HCT116 (cell line): ENCODE measurements around the gene OR10AG1. TPM values are rescaled to one million over a fixed set of nuclear protein-coding genes. Genes with fewer than 3 reads are reported as not detected.

Source experiments
- ATAC-seq: fragments of 200-7000 bp; cut with Tn5 transposase; 2 replicates; pipeline ENCODE4 v1.9.1; 2020; ENCODE audit warnings: mild to moderate bottlenecking, moderate library complexity
- BruUV-seq: library from RNA; stranded (reverse); fragments of 400-500 nt; replicated peaks from 2 replicates; lab custom pipeline; 2021; lab: Mats Ljungman, UMichigan
- CTCF ChIA-PET: fragments of 300-600 bp; sonication (Branson Sonifier 250); formaldehyde crosslinking; loops from one replicate; lab custom pipeline; 2021; ENCODE audit warnings: antibody characterized with exemption; lab: Charles Lee
- POLR2A ChIA-PET: fragments of 300-600, 350-600 bp; sonication (Branson Sonifier 250); formaldehyde crosslinking; loops from one replicate; lab custom pipeline; 2021; ENCODE audit warnings: antibody characterized with exemption; lab: Charles Lee
- RAD21 ChIA-PET, 2 experiments: fragments of 300-600 bp; sonication (Branson Sonifier 250); formaldehyde crosslinking; loops; one replicate each; lab custom pipeline; 2023; ENCODE audit warnings: low total read pairs in 2 of 2; ENCODE audit not compliant: uncharacterized antibody in 2 of 2, unreplicated experiment in 2 of 2, low non-redundant PET in 1 of 2; lab: Charles Lee
- DNase-seq: peaks from one replicate; pipeline ENCODE4 v3.0.0-alpha.2; 2010; ENCODE audit warnings: low read depth, low spot score
- H2AFZ ChIP-seq: fragments of 200-600 bp; shearing (Covaris generic), sonication (generic); 2 replicates; pipeline ENCODE4 v1.6.1; 2017; ENCODE audit warnings: low read depth, mixed run types, mixed read lengths, antibody characterized with exemption, low read length; ENCODE audit not compliant: poor library complexity, severe bottlenecking
- H3K27ac ChIP-seq: 2 replicates; pipeline ENCODE4 v1.5.1; 2012; ENCODE audit warnings: low read depth, low read length
- H3K27me3 ChIP-seq: fragments of 200-600 bp; sonication (generic); 2 replicates; pipeline ENCODE4 v1.6.1; 2016; ENCODE audit warnings: mixed run types, low read length, mixed read lengths; ENCODE audit not compliant: insufficient read depth
- H3K36me3 ChIP-seq, 2 experiments: fragments of 200-500 bp in 1 of 2; fragments of 200-600 bp in 1 of 2; sonication (Bioruptor generic) in 1 of 2; sonication (generic) in 1 of 2; 2 replicates each; pipeline versions ENCODE4 v1.5.1 to v1.6.1; 2014 to 2016; ENCODE audit warnings: low read length in 2 of 2, inconsistent platforms in 1 of 2, mixed read lengths in 1 of 2, mixed run types in 1 of 2; ENCODE audit not compliant: insufficient read depth in 2 of 2, control insufficient read depth in 1 of 2
- H3K4me1 ChIP-seq, 2 experiments: fragments of 200-600 bp in 1 of 2; sonication (generic) in 1 of 2; 2 replicates each; pipeline versions ENCODE4 v1.5.1 to v1.6.1; 2012 to 2017; ENCODE audit warnings: low read length in 2 of 2, inconsistent platforms in 1 of 2, mild to moderate bottlenecking in 1 of 2, mixed read lengths in 1 of 2, mixed run types in 1 of 2, moderate library complexity in 1 of 2; ENCODE audit not compliant: insufficient read depth in 2 of 2, control insufficient read depth in 1 of 2
- H3K4me2 ChIP-seq: fragments of 200-600 bp; sonication (generic); 2 replicates; pipeline ENCODE4 v1.6.1; 2017; ENCODE audit warnings: mixed run types, low read length, mixed read lengths
- H3K4me3 ChIP-seq, 2 experiments: fragments of 200-600 bp in 1 of 2; sonication (generic) in 1 of 2; replicated peaks in 1 of 2; 2 replicates each; pipeline ENCODE4 v1.5.1; 2011 to 2016; ENCODE audit warnings: low read length in 2 of 2, control low read depth in 1 of 2, low read depth in 1 of 2, mild to moderate bottlenecking in 1 of 2, mixed read lengths in 1 of 2, mixed run types in 1 of 2
- H3K79me2 ChIP-seq: fragments of 200-600 bp; sonication (generic); 2 replicates; pipeline ENCODE4 v1.6.1; 2017; ENCODE audit warnings: mild to moderate bottlenecking, mixed run types, low read length, moderate library complexity, mixed read lengths; ENCODE audit not compliant: insufficient read depth
- H3K9ac ChIP-seq: fragments of 200-600 bp; sonication (generic); 2 replicates; pipeline ENCODE4 v1.6.1; 2016; ENCODE audit warnings: low read length, mixed read lengths
- H3K9me2 ChIP-seq: fragments of 200-600 bp; sonication (generic), shearing (Covaris generic); 2 replicates; pipeline ENCODE4 v1.6.1; 2017; ENCODE audit warnings: mixed run types, mild to moderate bottlenecking, moderate library complexity; ENCODE audit not compliant: insufficient read depth
- H3K9me3 ChIP-seq, 2 experiments: fragments of 200-500 bp in 1 of 2; fragments of 200-600 bp in 1 of 2; sonication (Bioruptor generic) in 1 of 2; sonication (generic) in 1 of 2; 2 replicates each; pipeline ENCODE4 v1.6.1; 2014 to 2017; ENCODE audit warnings: low read length in 2 of 2, mixed read lengths in 2 of 2, inconsistent platforms in 1 of 2, low read depth in 1 of 2, mild to moderate bottlenecking in 1 of 2, mixed run types in 1 of 2, moderate library complexity in 1 of 2; ENCODE audit not compliant: control insufficient read depth in 1 of 2, insufficient read depth in 1 of 2
- H4K20me1 ChIP-seq: fragments of 200-600 bp; sonication (generic), shearing (Covaris generic); 2 replicates; pipeline ENCODE4 v1.6.1; 2017; ENCODE audit warnings: mixed run types, mild to moderate bottlenecking, moderate library complexity; ENCODE audit not compliant: insufficient read depth
- CBX3 ChIP-seq: IDR thresholded peaks from 2 replicates; pipeline ENCODE4 v1.6.1; 2012; ENCODE audit warnings: low read depth
- CEBPB ChIP-seq: IDR thresholded peaks from 2 replicates; pipeline ENCODE4 v1.6.1; 2012; ENCODE audit warnings: low read depth
- EGR1 ChIP-seq: IDR thresholded peaks from 2 replicates; pipeline ENCODE4 v1.6.1; 2012; ENCODE audit warnings: low read depth
- ELF1 ChIP-seq: IDR thresholded peaks from 2 replicates; pipeline ENCODE4 v1.6.1; 2012; ENCODE audit warnings: low read depth, borderline replicate concordance
- FOSL1 ChIP-seq: IDR thresholded peaks from 2 replicates; pipeline ENCODE4 v1.6.1; 2012; ENCODE audit warnings: low read depth
- POLR2AphosphoS5 ChIP-seq: IDR thresholded peaks from 2 replicates; pipeline ENCODE4 v1.6.1; 2011; ENCODE audit warnings: mild to moderate bottlenecking, low read depth, low read length, moderate library complexity
- RAD21 ChIP-seq: IDR thresholded peaks from 2 replicates; pipeline ENCODE4 v1.6.1; 2012; ENCODE audit warnings: low read depth, mild to moderate bottlenecking
- REST ChIP-seq: IDR thresholded peaks from 2 replicates; pipeline ENCODE4 v1.6.1; 2012; ENCODE audit warnings: low read depth
- SIN3A ChIP-seq: IDR thresholded peaks from 2 replicates; pipeline ENCODE4 v1.6.1; 2012; ENCODE audit warnings: low read depth
- SRF ChIP-seq: IDR thresholded peaks from 2 replicates; pipeline ENCODE4 v1.6.1; 2012; ENCODE audit warnings: low read depth
- TCF7L2 ChIP-seq: IDR thresholded peaks from 2 replicates; pipeline ENCODE4 v1.7.0; 2011; ENCODE audit warnings: borderline replicate concordance, inconsistent platforms; ENCODE audit not compliant: insufficient read depth, insufficient read length; ENCODE audit errors: extremely low read depth
- YY1 ChIP-seq: IDR thresholded peaks from 2 replicates; pipeline ENCODE4 v1.6.1; 2011; ENCODE audit warnings: low read length, low read depth, moderate library complexity, mild to moderate bottlenecking; ENCODE audit not compliant: insufficient replicate concordance; ENCODE audit errors: extremely low read depth
- ZNF274 ChIP-seq: fragments of 200-500 bp; sonication (Bioruptor generic); IDR thresholded peaks from 2 replicates; pipeline ENCODE4 v1.6.1; 2014; ENCODE audit warnings: mild to moderate bottlenecking, low read depth, low read length, inconsistent platforms
- intact Hi-C: fragments of 100-400 bp; cut with micrococcal nuclease; formaldehyde crosslinking; loops from 2 replicates; pipeline ENCODE4 v1.10.0; 2022
- total RNA-seq: library from RNA; stranded (reverse); gene quantifications from one replicate; pipeline ENCODE4 v1.2.1, GENCODE V29; 2021; ENCODE audit not compliant: unreplicated experiment
- TF ChIP-seq, protein P1 (sequence below), 3 experiments: fragments of 200-600 bp in 1 of 3; sonication (generic) in 1 of 3; IDR thresholded peaks in 2 of 3; conservative IDR thresholded peaks in 1 of 3; 2 replicates each; pipeline ENCODE4 v1.5.1; 2012 to 2017; ENCODE audit warnings: low read depth in 2 of 3, low read length in 2 of 3, antibody characterized with exemption in 1 of 3, borderline replicate concordance in 1 of 3, control low read depth in 1 of 3, mild to moderate bottlenecking in 1 of 3, mixed read lengths in 1 of 3, mixed run types in 1 of 3, moderate library complexity in 1 of 3; ENCODE audit not compliant: insufficient read depth in 1 of 3
- TF ChIP-seq, protein P2 (sequence below): IDR thresholded peaks from 2 replicates; pipeline ENCODE4 v1.6.1; 2012

The OR10AG1 gene
- total RNA-seq, 1 experiment from 2014 or later = not detected

DNA sequence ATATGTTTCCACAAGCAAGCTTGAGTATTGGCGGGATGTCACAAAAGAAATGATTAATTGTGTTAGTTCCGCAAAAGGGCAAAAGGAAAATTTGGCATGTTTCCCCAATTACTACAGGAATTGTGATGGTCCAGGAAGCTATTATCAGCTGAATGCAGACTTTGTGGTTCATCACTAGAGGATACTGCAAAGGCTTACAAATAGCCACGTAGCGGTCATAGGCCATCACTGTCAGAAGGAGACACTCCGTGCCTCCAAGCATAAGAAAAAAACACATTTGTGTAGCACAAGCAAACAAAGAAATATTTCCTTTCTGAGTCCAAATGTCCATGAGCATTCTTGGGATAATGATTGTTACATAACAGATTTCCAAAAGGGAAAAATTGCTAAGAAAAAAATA is 1.8 kb downstream of the OR10AG1 start (continued):
- TF ChIP-seq SIN3A (no peak), ZNF274 (no peak), RAD21 (no peak), REST (no peak), SRF (no peak), ELF1 (no peak), YY1 (no peak)

DNA sequence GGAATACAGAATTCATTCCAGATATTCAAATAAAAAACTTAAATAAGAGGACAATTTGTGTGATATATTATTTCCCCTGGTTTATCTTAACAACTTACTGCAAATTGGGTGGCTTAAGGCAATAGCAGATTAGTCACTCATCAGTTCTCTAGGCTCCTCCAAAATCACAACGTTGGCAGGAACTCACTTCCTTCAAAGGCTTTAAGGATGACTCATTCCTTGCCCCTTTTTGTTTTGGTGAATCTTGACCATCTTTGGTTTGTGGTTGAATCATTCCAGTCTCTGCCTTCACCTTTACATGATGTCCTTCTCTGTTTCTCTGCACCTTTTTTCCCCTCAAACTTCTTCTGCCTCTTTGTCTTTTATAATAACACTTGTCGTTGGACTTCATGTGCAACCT is 3.4 kb downstream of the OR10AG1 start:
- no peak for ATAC-seq
- POLR2A ChIA-PET = no interaction called here
- Histone ChIP-seq H3K27me3 (no peaks in the 10 kb centered on the region), H3K36me3 (no peaks in the 10 kb centered on the region), H2AFZ (no peak overlapping the region), H3K27ac (no peak overlapping the region), H3K9me3 (peaks cover 4 to 7% of the 10 kb centered on the region in 2 experiments; a peak in 2 of 4 replicates), H4K20me1 (no peaks in the 10 kb centered on the region), H3K4me3 (no peak overlapping the region), H3K9ac (no peak overlapping the region), H3K79me2 (no peaks in the 10 kb centered on the region), H3K4me2 (no peak overlapping the region), H3K4me1 (no peaks in the 10 kb centered on the region), H3K9me2 (no peaks in the 10 kb centered on the region)
- DNase-seq = no peak
- TF ChIP-seq EGR1 = no peak
- TF ChIP-seq POLR2AphosphoS5 = no peak
- TF ChIP-seq, protein P1, sequence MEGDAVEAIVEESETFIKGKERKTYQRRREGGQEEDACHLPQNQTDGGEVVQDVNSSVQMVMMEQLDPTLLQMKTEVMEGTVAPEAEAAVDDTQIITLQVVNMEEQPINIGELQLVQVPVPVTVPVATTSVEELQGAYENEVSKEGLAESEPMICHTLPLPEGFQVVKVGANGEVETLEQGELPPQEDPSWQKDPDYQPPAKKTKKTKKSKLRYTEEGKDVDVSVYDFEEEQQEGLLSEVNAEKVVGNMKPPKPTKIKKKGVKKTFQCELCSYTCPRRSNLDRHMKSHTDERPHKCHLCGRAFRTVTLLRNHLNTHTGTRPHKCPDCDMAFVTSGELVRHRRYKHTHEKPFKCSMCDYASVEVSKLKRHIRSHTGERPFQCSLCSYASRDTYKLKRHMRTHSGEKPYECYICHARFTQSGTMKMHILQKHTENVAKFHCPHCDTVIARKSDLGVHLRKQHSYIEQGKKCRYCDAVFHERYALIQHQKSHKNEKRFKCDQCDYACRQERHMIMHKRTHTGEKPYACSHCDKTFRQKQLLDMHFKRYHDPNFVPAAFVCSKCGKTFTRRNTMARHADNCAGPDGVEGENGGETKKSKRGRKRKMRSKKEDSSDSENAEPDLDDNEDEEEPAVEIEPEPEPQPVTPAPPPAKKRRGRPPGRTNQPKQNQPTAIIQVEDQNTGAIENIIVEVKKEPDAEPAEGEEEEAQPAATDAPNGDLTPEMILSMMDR (IDR thresholded peaks at IDR 0.05 in 2 of 3, conservative IDR thresholded peaks at IDR 0.05 in 1 of 3; ENCODE audit: borderline replicate concordance in 1 of 3, insufficient read depth in 1 of 3, low read depth in 2 of 3, low read length in 2 of 3) = no peak
- no peak for TF ChIP-seq CEBPB
- TF ChIP-seq, protein P2, sequence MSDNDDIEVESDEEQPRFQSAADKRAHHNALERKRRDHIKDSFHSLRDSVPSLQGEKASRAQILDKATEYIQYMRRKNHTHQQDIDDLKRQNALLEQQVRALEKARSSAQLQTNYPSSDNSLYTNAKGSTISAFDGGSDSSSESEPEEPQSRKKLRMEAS = no peak
- TF ChIP-seq SIN3A = no peak
- no peak for TF ChIP-seq REST
- no peak for TF ChIP-seq ELF1
- no peak for TF ChIP-seq FOSL1
- no peak for TF ChIP-seq CBX3
- no peak for TF ChIP-seq YY1
- TF ChIP-seq SRF = no peak
- no peak for TF ChIP-seq TCF7L2
- RAD21 ChIA-PET = no interaction called here
- no TSS peak for BruUV-seq
- intact Hi-C loops = no loop called here
- CTCF ChIA-PET = no interaction called here
